ENCODE measurements around the gene MSI2. TPM values are rescaled to one million over a fixed set of nuclear protein-coding genes. Genes with fewer than 3 reads are reported as not detected.

MSI2 gene
- total and polyA plus RNA-seq, 4 donors, result 9.4 to 64.0 (median 30.4) TPM

DNA sequence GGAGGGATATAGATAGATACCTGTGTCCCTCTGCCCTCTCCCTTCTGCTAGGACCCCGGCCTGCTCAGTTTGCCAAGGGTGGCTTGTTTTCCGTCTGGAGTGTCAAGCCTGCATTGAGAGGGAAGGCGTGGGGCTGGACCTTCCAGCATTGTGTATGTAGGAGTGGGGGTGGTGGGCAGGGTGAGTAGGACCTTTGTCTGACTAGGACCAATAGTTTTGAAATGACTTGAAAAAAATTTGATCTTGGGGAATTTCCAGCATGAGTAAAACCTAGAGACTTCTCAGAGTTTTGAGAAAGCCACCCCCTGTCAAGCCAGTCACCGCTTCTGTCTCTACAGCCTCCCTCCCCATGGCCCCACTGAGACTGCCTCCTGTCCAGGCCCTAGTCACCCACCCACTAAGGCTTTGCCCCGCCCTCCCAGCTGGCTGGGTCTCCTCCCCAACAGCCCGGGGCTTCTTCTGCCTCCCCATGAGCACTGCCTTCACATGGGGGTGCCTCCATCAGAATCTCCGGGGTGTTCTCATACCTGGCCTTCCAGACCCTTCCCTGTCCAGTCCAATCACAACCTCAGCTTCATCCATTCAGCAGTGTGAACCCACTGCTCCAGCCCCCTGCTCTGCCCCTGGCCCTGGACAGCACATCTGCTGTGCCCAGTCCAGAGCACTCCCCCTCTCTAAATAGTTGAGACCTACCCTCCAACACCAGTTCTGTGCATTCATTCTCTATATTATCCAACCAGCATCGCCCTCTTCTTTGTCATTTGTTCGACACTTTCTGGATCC is 207.0 kb downstream of the MSI2 start:
- Histone ChIP-seq H3K36me3 (ENCODE audit: control insufficient read depth in 4 of 4, insufficient read depth in 4 of 4, low read length in 4 of 4) (no peaks in the 10 kb centered on the region), H3K4me1 (ENCODE audit: control insufficient read depth in 5 of 5, insufficient read depth in 5 of 5, low read length in 5 of 5) (peaks cover 0 to 20% (median 14%) of the 10 kb centered on the region in 5 donors), H3K9ac (ENCODE audit: insufficient read depth in 1 of 2, low read length in 2 of 2) (no peak overlapping the region), H3K4me3 (no peak overlapping the region), H3K9me3 (ENCODE audit: control insufficient read depth in 4 of 4, insufficient read depth in 3 of 4, low read length in 3 of 4) (no peaks in the 10 kb centered on the region), H3K27ac (ENCODE audit: low read depth in 1 of 2, low read length in 1 of 2) (no peak overlapping the region), H3K27me3 (ENCODE audit: control insufficient read depth in 3 of 3, insufficient read depth in 3 of 3, low read length in 2 of 3) (no peaks in the 10 kb centered on the region)
- TF ChIP-seq, protein P1, sequence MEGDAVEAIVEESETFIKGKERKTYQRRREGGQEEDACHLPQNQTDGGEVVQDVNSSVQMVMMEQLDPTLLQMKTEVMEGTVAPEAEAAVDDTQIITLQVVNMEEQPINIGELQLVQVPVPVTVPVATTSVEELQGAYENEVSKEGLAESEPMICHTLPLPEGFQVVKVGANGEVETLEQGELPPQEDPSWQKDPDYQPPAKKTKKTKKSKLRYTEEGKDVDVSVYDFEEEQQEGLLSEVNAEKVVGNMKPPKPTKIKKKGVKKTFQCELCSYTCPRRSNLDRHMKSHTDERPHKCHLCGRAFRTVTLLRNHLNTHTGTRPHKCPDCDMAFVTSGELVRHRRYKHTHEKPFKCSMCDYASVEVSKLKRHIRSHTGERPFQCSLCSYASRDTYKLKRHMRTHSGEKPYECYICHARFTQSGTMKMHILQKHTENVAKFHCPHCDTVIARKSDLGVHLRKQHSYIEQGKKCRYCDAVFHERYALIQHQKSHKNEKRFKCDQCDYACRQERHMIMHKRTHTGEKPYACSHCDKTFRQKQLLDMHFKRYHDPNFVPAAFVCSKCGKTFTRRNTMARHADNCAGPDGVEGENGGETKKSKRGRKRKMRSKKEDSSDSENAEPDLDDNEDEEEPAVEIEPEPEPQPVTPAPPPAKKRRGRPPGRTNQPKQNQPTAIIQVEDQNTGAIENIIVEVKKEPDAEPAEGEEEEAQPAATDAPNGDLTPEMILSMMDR (IDR thresholded peaks at IDR 0.05; ENCODE audit: control extremely low read depth, extremely low read depth), result no peak
- WGBS, 2 donors, result 79 to 83% methylated on average over 9 of the region's 9 CpGs
- ATAC-seq (ENCODE audit: insufficient read depth, low FRiP score) (no peak), DNase-seq (no peak)

GRCh38 chr17:57464191-57464864 is 208.0 kb downstream of the MSI2 start:
- Histone ChIP-seq H3K4me1 (ENCODE audit: control insufficient read depth in 5 of 5, insufficient read depth in 5 of 5, low read length in 5 of 5) (peaks cover 0 to 16% (median 8%) of the 10 kb centered on the region in 5 donors), H3K9me3 (ENCODE audit: control insufficient read depth in 4 of 4, insufficient read depth in 3 of 4, low read length in 3 of 4) (no peaks in the 10 kb centered on the region), H3K4me3 (no peak overlapping the region), H3K36me3 (ENCODE audit: control insufficient read depth in 4 of 4, insufficient read depth in 4 of 4, low read length in 4 of 4) (no peaks in the 10 kb centered on the region), H3K9ac (ENCODE audit: insufficient read depth in 1 of 2, low read length in 2 of 2) (no peak overlapping the region), H3K27me3 (ENCODE audit: control insufficient read depth in 3 of 3, insufficient read depth in 3 of 3, low read length in 2 of 3) (no peaks in the 10 kb centered on the region), H3K27ac (ENCODE audit: low read depth in 1 of 2, low read length in 1 of 2) (no peak overlapping the region)
- no peak for ATAC-seq (ENCODE audit: insufficient read depth, low FRiP score)
- 91 to 92% methylated on average over 11 of the region's 11 CpGs for WGBS, 2 donors
- no peak for DNase-seq
- TF ChIP-seq, protein P1 (IDR thresholded peaks at IDR 0.05; ENCODE audit: control extremely low read depth, extremely low read depth), result no peak

DNA sequence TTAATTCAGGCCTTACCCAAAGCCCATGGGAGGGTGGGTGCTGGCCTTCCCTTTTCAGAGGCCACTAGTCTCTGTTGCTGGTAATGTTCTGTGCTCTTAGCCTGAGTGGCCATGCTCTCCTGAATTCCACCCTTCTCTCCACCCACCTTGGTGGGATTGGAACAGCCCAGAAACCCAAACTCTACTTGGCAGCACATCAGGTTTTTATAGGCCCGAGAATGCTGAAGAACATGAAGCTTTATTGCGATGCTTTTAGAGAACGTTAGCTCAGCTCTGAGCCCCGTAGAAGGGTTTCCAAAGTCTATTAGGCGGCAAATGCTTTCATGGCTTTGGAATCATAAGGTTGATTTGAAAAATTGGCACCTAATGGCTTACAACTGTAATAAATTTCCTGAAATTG is 209.3 kb downstream of the MSI2 start:
- ATAC-seq (ENCODE audit: insufficient read depth, low FRiP score) (no peak), DNase-seq (no peak)
- Histone ChIP-seq H3K27me3 (ENCODE audit: control insufficient read depth in 3 of 3, insufficient read depth in 3 of 3, low read length in 2 of 3) (no peaks in the 10 kb centered on the region), H3K36me3 (ENCODE audit: control insufficient read depth in 4 of 4, insufficient read depth in 4 of 4, low read length in 4 of 4) (no peaks in the 10 kb centered on the region), H3K9ac (ENCODE audit: insufficient read depth in 1 of 2, low read length in 2 of 2) (no peak overlapping the region), H3K4me1 (ENCODE audit: control insufficient read depth in 5 of 5, insufficient read depth in 5 of 5, low read length in 5 of 5) (peaks cover 0 to 16% (median 8%) of the 10 kb centered on the region in 5 donors), H3K4me3 (no peak overlapping the region), H3K9me3 (ENCODE audit: control insufficient read depth in 4 of 4, insufficient read depth in 3 of 4, low read length in 3 of 4) (no peaks in the 10 kb centered on the region), H3K27ac (ENCODE audit: low read depth in 1 of 2, low read length in 1 of 2) (no peak overlapping the region)
- WGBS, 2 donors, result 84 to 89% methylated on average over 5 of the region's 5 CpGs
- TF ChIP-seq, protein P1 (IDR thresholded peaks at IDR 0.05; ENCODE audit: control extremely low read depth, extremely low read depth), result no peak
